GM12878 (cell line): ENCODE data around the gene AIMP2. TPM values are rescaled to one million over a fixed set of nuclear protein-coding genes. Genes with fewer than 3 reads are reported as not detected.

Source experiments
- ATAC-seq: fragments of 200-7000 bp; cut with Tn5 transposase; 3 replicates; pipeline ENCODE4 v1.9.1; 2020; ENCODE audit warnings: mild to moderate bottlenecking, moderate library complexity
- BruUV-seq: library from RNA; stranded (reverse); fragments of 400-500 nt; replicated peaks from 2 replicates; lab custom pipeline; 2021; lab: Mats Ljungman, UMichigan
- CTCF ChIA-PET: fragments of 300-600 bp; sonication (Branson Sonifier 250); formaldehyde crosslinking; extraction: SDS; loops from one replicate; lab custom pipeline; 2021; ENCODE audit warnings: inconsistent platforms; lab: Yijun Ruan, JAX
- POLR2A ChIA-PET: fragments of 350-600 bp; formaldehyde crosslinking; extraction: SDS; loops from one replicate; lab custom pipeline; 2021; ENCODE audit warnings: inconsistent platforms; lab: Charles Lee
- RAD21 ChIA-PET: fragments of 300-600 bp; sonication (Branson Sonifier 250); formaldehyde crosslinking; loops from one replicate; lab custom pipeline; 2023; ENCODE audit warnings: antibody characterized with exemption; ENCODE audit not compliant: unreplicated experiment; lab: Charles Lee
- SMC1A ChIA-PET: fragments of 300-600 bp; sonication (Branson Sonifier 250); formaldehyde crosslinking; loops from one replicate; lab custom pipeline; 2023; ENCODE audit not compliant: unreplicated experiment, uncharacterized antibody; lab: Charles Lee
- DNase-seq: peaks from one replicate; pipeline ENCODE4 v3.0.0-alpha.2; 2011; ENCODE audit warnings: low read depth, low spot score
- FAIRE-seq: peaks from 3 replicates; lab custom pipeline; 2011; peaks lifted over from hg19 to GRCh38; lab: Jason Lieb, UNC
- H2AFZ ChIP-seq: 2 replicates; pipeline ENCODE4 v1.6.0; 2011; ENCODE audit warnings: low read depth, low read length, control low read depth; ENCODE audit not compliant: control insufficient read depth
- H3K27ac ChIP-seq: 2 replicates; pipeline ENCODE4 v1.5.1; 2011; ENCODE audit warnings: control low read depth; ENCODE audit not compliant: control insufficient read depth, insufficient read depth
- H3K27me3 ChIP-seq, 2 experiments: replicated peaks in 1 of 2; 2 replicates each; pipeline versions ENCODE4 v1.6.0 to v1.6.1; 2011; ENCODE audit warnings: low read length in 1 of 2; ENCODE audit not compliant: control insufficient read depth in 2 of 2, insufficient read depth in 2 of 2
- H3K36me3 ChIP-seq, 2 experiments: 2 replicates each; pipeline ENCODE4 v1.5.1; 2011; ENCODE audit warnings: low read length in 1 of 2; ENCODE audit not compliant: control insufficient read depth in 2 of 2, insufficient read depth in 2 of 2
- H3K4me1 ChIP-seq: 2 replicates; pipeline ENCODE4 v1.6.1; 2011; ENCODE audit warnings: mild to moderate bottlenecking, low read length, moderate library complexity, mixed read lengths; ENCODE audit not compliant: control insufficient read depth, insufficient read depth
- H3K4me2 ChIP-seq: 2 replicates; pipeline ENCODE4 v1.6.0; 2011; ENCODE audit warnings: control low read depth; ENCODE audit not compliant: control insufficient read depth, insufficient read depth
- H3K4me3 ChIP-seq: fragments of 200-600 bp; sonication (generic); 2 replicates; pipeline ENCODE4 v1.5.1; 2016
- H3K79me2 ChIP-seq: 2 replicates; pipeline ENCODE4 v1.6.0; 2011; ENCODE audit warnings: low read length; ENCODE audit not compliant: control insufficient read depth, insufficient read depth
- H3K9ac ChIP-seq: 2 replicates; pipeline ENCODE4 v1.8.0; 2011; ENCODE audit warnings: low read length, control low read depth, mixed read lengths; ENCODE audit not compliant: control insufficient read depth, insufficient read depth
- H3K9me3 ChIP-seq: replicated peaks from 3 replicates; pipeline ENCODE4 v1.5.1; 2011; ENCODE audit warnings: mild to moderate bottlenecking, low read length; ENCODE audit not compliant: control insufficient read depth, insufficient read depth
- H4K20me1 ChIP-seq: 2 replicates; pipeline ENCODE4 v1.6.0; 2011; ENCODE audit not compliant: control insufficient read depth, insufficient read depth
- BHLHE40 ChIP-seq, 2 experiments: fragments of 450-650 bp in 1 of 2; IDR thresholded peaks; 2 replicates each; pipeline ENCODE4 v1.6.1; 2011 to 2017; ENCODE audit warnings: low read depth in 2 of 2, borderline replicate concordance in 1 of 2, improper control_type of control experiment in 1 of 2, low read length in 1 of 2, mild to moderate bottlenecking in 1 of 2
- BRCA1 ChIP-seq: IDR thresholded peaks from 2 replicates; pipeline ENCODE4 v1.6.1; 2011; ENCODE audit warnings: low read depth, low read length, improper control_type of control experiment
- CREM ChIP-seq: IDR thresholded peaks from 2 replicates; pipeline ENCODE4 v1.6.1; 2014; ENCODE audit warnings: antibody characterized with exemption, low read depth
- FOXK2 ChIP-seq: fragments of 450-650 bp; IDR thresholded peaks from 2 replicates; pipeline ENCODE4 v1.6.1; 2017; ENCODE audit warnings: mild to moderate bottlenecking, moderate library complexity
- HDAC6 ChIP-seq: fragments of 200-600 bp; sonication (generic); IDR thresholded peaks from one replicate; pipeline ENCODE4 v1.8.0; 2017; ENCODE audit warnings: antibody characterized with exemption; ENCODE audit not compliant: unreplicated experiment
- IKZF2 ChIP-seq, 2 experiments: fragments of 450-650 bp; IDR thresholded peaks; 2 replicates each; pipeline ENCODE4 v1.6.1; 2017; ENCODE audit warnings: mild to moderate bottlenecking in 2 of 2, moderate library complexity in 2 of 2
- MEF2A ChIP-seq: IDR thresholded peaks from 2 replicates; pipeline ENCODE4 v1.6.1; 2011; ENCODE audit warnings: low read depth, mild to moderate bottlenecking, low read length, moderate library complexity; ENCODE audit not compliant: insufficient read depth
- NFYA ChIP-seq: IDR thresholded peaks from 2 replicates; pipeline ENCODE4 v1.6.1; 2011; ENCODE audit warnings: low read depth, mild to moderate bottlenecking, low read length, improper control_type of control experiment, borderline replicate concordance
- SIX5 ChIP-seq: IDR thresholded peaks from 2 replicates; pipeline ENCODE4 v1.6.1; 2011; ENCODE audit warnings: mild to moderate bottlenecking, low read depth, low read length, moderate library complexity; ENCODE audit not compliant: severe bottlenecking
- SUZ12 ChIP-seq: fragments of 200-600 bp; sonication (generic); IDR thresholded peaks from one replicate; pipeline ENCODE4 v1.6.1; 2018; ENCODE audit warnings: antibody characterized with exemption, mild to moderate bottlenecking; ENCODE audit not compliant: unreplicated experiment
- TCF7 ChIP-seq: IDR thresholded peaks from 2 replicates; pipeline ENCODE4 v1.6.1; 2014; ENCODE audit warnings: antibody characterized with exemption, borderline replicate concordance
- ZBTB4 ChIP-seq: fragments of 450-650 bp; formaldehyde crosslinking; IDR thresholded peaks from 2 replicates; pipeline ENCODE4 v1.4.0; 2022; ENCODE audit warnings: mild to moderate bottlenecking, moderate library complexity
- ZNF217 ChIP-seq: fragments of 450-650 bp; IDR thresholded peaks from 2 replicates; pipeline ENCODE4 v1.6.1; 2017; ENCODE audit warnings: antibody characterized with exemption, mild to moderate bottlenecking
- ZNF24 ChIP-seq: fragments of 450-650 bp; IDR thresholded peaks from 2 replicates; pipeline ENCODE4 v1.6.1; 2017; ENCODE audit warnings: antibody characterized with exemption, mild to moderate bottlenecking
- WGBS: methylation state at CpG from one replicate; pipeline ENCODE4 v1.1.6; 2016; ENCODE audit warnings: low lambda C conversion rate; ENCODE audit not compliant: insufficient replicate concordance, insufficient coverage; ENCODE audit errors: missing lambda C conversion rate; 5-methylcytosine and 5-hydroxymethylcytosine counted together
- in situ Hi-C: fragments of 300-500 bp; cut with MboI; formaldehyde crosslinking; loops from 9 replicates; pipeline ENCODE4 v1.14.3; 2018; ENCODE audit warnings: mixed read lengths
- intact Hi-C: fragments of 100-400 bp; cut with micrococcal nuclease; formaldehyde crosslinking; loops from one replicate; pipeline ENCODE4 v1.14.2; 2022; ENCODE audit not compliant: unreplicated experiment
- polyA plus RNA-seq, 11 experiments: library from polyadenylated mRNA; depleted of rRNA in 4 of 11; unstranded in 6 of 11; stranded (reverse) in 5 of 11; fragments of >200 nt; fragmentation: Nextera tagmentation in 4 of 11; fragmentation: Illumina TruSeq in 1 of 11; extraction: Ambion mirVana in 4 of 11; extraction: Trizol in 1 of 11; gene quantifications; 1 replicate in 1 of 11; 2 replicates in 10 of 11; pipeline versions ENCODE4 v1.2.1 to v1.2.3, GENCODE V29; 2011 to 2016; ENCODE audit warnings: inconsistent platforms in 2 of 11, missing spikeins in 2 of 11, low read depth in 1 of 11
- total RNA-seq, 4 experiments: library from RNA; depleted of rRNA in 3 of 4; stranded (reverse); fragments of >200 nt in 3 of 4; fragmentation: Illumina TruSeq in 1 of 4; extraction: Trizol in 1 of 4; gene quantifications; 2 replicates each; pipeline versions ENCODE4 v1.2.1 to v1.2.3, GENCODE V29; 2013 to 2021
- TF ChIP-seq, protein P1 (sequence below): fragments of 450-650 bp; IDR thresholded peaks from 2 replicates; pipeline ENCODE4 v1.6.1; 2016; ENCODE audit warnings: mild to moderate bottlenecking
- TF ChIP-seq, protein P2 (sequence below), 3 experiments: IDR thresholded peaks in 2 of 3; conservative IDR thresholded peaks in 1 of 3; 2 replicates each; pipeline ENCODE4 v1.5.1; 2011; ENCODE audit warnings: low read depth in 3 of 3, low read length in 3 of 3, mild to moderate bottlenecking in 3 of 3, control low read depth in 2 of 3, moderate library complexity in 2 of 3, inconsistent platforms in 1 of 3, mixed read lengths in 1 of 3; ENCODE audit not compliant: control insufficient read depth in 2 of 3, insufficient read depth in 1 of 3; ENCODE audit errors: extremely low read depth in 1 of 3
- TF ChIP-seq, protein P3 (sequence below): fragments of 450-650 bp; IDR thresholded peaks from 2 replicates; pipeline ENCODE4 v1.6.1; 2016; ENCODE audit warnings: mild to moderate bottlenecking

Gene AIMP2
- total and polyA plus RNA-seq, 10 of the 15 experiments (the other 5 are each of a cell fraction or from before 2014, with no cell fraction given) = 46.7 to 130 (median 70.5) TPM

DNA sequence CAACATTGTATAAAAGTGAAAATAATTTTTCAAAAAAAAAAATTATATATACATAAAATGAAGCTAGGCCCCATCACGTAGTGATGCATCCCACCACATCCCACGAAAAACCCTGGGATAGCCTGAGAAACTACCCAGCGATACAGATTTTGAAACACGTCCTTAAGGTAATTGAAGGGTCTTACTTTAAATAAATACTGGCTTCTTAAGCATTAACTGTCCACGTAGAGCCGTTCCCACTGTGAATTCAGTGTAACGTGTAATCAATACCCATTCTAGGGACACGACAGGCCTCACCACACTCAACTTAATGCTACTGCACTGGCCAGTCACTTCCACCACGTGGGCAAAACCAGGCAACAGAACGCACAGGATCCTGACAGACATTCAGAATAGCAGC, 26.1 kb downstream of the AIMP2 start (continued):
- TF ChIP-seq ZBTB4 (CRISPR knock-in tag) = no peak
- no peak for TF ChIP-seq SUZ12
- TF ChIP-seq, all 136 proteins: peak for 0

- BruUV-seq = no TSS peak
- no peak overlapping the region for H3K9ac ChIP-seq
- no peaks in the 10 kb centered on the region for H3K9me3 ChIP-seq
- in situ Hi-C loops (no loop called here), intact Hi-C loops (no loop called here)
- peaks cover 7 to 22% of the 10 kb centered on the region in 2 experiments for H3K36me3 ChIP-seq
- H3K4me2 ChIP-seq = no peak overlapping the region
- H3K4me1 ChIP-seq = no peaks in the 10 kb centered on the region
- H3K27ac ChIP-seq = no peak overlapping the region
- no peaks in the 10 kb centered on the region for H4K20me1 ChIP-seq
- CTCF ChIA-PET = no interaction called here
- RAD21 ChIA-PET = no interaction called here
- DNase-seq (no peak), FAIRE-seq (no peak), ATAC-seq (no peak)
- H3K4me3 ChIP-seq = no peak overlapping the region
- H2AFZ ChIP-seq = no peak overlapping the region
- SMC1A ChIA-PET = no interaction called here
- no peaks in the 10 kb centered on the region for H3K79me2 ChIP-seq
- H3K27me3 ChIP-seq = no peaks in the 10 kb centered on the region
- POLR2A ChIA-PET = no interaction called here
- WGBS = 98% methylated on average over 13 of the region's 13 CpGs
- no peak for TF ChIP-seq BRCA1
- TF ChIP-seq NFYA = no peak
- no peak for TF ChIP-seq TCF7
- TF ChIP-seq SIX5 = no peak
- TF ChIP-seq ZNF24 = no peak
- no peak for TF ChIP-seq MEF2A
- no peak for TF ChIP-seq HDAC6
- no peak for TF ChIP-seq ZNF217
- TF ChIP-seq, protein P1, sequence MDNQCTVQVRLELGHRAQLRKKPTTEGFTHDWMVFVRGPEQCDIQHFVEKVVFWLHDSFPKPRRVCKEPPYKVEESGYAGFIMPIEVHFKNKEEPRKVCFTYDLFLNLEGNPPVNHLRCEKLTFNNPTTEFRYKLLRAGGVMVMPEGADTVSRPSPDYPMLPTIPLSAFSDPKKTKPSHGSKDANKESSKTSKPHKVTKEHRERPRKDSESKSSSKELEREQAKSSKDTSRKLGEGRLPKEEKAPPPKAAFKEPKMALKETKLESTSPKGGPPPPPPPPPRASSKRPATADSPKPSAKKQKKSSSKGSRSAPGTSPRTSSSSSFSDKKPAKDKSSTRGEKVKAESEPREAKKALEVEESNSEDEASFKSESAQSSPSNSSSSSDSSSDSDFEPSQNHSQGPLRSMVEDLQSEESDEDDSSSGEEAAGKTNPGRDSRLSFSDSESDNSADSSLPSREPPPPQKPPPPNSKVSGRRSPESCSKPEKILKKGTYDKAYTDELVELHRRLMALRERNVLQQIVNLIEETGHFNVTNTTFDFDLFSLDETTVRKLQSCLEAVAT = no peak
- TF ChIP-seq BHLHE40 (IDR thresholded peaks at IDR 0.05; ENCODE audit: borderline replicate concordance in 1 of 2, low read depth in 2 of 2, low read length in 1 of 2) = no peak
- TF ChIP-seq, protein P2, sequence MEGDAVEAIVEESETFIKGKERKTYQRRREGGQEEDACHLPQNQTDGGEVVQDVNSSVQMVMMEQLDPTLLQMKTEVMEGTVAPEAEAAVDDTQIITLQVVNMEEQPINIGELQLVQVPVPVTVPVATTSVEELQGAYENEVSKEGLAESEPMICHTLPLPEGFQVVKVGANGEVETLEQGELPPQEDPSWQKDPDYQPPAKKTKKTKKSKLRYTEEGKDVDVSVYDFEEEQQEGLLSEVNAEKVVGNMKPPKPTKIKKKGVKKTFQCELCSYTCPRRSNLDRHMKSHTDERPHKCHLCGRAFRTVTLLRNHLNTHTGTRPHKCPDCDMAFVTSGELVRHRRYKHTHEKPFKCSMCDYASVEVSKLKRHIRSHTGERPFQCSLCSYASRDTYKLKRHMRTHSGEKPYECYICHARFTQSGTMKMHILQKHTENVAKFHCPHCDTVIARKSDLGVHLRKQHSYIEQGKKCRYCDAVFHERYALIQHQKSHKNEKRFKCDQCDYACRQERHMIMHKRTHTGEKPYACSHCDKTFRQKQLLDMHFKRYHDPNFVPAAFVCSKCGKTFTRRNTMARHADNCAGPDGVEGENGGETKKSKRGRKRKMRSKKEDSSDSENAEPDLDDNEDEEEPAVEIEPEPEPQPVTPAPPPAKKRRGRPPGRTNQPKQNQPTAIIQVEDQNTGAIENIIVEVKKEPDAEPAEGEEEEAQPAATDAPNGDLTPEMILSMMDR (IDR thresholded peaks at IDR 0.05 in 2 of 3, conservative IDR thresholded peaks at IDR 0.05 in 1 of 3; ENCODE audit: control insufficient read depth in 2 of 3, extremely low read depth in 1 of 3, insufficient read depth in 1 of 3, low read depth in 3 of 3, low read length in 3 of 3) = no peak
- TF ChIP-seq, protein P3, sequence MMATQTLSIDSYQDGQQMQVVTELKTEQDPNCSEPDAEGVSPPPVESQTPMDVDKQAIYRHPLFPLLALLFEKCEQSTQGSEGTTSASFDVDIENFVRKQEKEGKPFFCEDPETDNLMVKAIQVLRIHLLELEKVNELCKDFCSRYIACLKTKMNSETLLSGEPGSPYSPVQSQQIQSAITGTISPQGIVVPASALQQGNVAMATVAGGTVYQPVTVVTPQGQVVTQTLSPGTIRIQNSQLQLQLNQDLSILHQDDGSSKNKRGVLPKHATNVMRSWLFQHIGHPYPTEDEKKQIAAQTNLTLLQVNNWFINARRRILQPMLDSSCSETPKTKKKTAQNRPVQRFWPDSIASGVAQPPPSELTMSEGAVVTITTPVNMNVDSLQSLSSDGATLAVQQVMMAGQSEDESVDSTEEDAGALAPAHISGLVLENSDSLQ = no peak
- no peak for TF ChIP-seq IKZF2 (IDR thresholded peaks at IDR 0.05)
- no peak for TF ChIP-seq FOXK2
- no peak for TF ChIP-seq CREM
Observed at GRCh38 chr7:6035686-6036085, 26.6 kb downstream of the AIMP2 start.
